SK-N-SH treated with all-trans-retinoic acid at 6 μM for 48 hours (cell line): ENCODE results near the gene CNTRL.

Experiments used
- ATAC-seq: fragments of 200-7000 bp; cut with Tn5 transposase; 3 replicates; pipeline ENCODE4 v1.9.1; 2020; ENCODE audit warnings: mild to moderate bottlenecking, moderate library complexity
- ARNTL ChIP-seq: fragments of 450-650 bp; formaldehyde crosslinking; IDR thresholded peaks from 2 replicates; pipeline ENCODE4 v1.5.0; 2020; ENCODE audit warnings: low read depth, mild to moderate bottlenecking, moderate library complexity, borderline replicate concordance
- BACH2 ChIP-seq: fragments of 250-450 bp; sonication (Bioruptor Pico); IDR thresholded peaks from 2 replicates; pipeline ENCODE4 v1.9.0; 2021; ENCODE audit warnings: mild to moderate bottlenecking, borderline replicate concordance
- CSDC2 ChIP-seq: fragments of 250-450 bp; sonication (Bioruptor Pico); IDR thresholded peaks from 2 replicates; pipeline ENCODE4 v1.5.0; 2020; ENCODE audit warnings: mild to moderate bottlenecking, moderate library complexity
- ESRRG ChIP-seq: fragments of 250-450 bp; sonication (Bioruptor Pico); IDR thresholded peaks from 2 replicates; pipeline ENCODE4 v1.6.1; 2021; ENCODE audit warnings: mild to moderate bottlenecking
- GLIS3 ChIP-seq: fragments of 250-450 bp; sonication (Bioruptor Pico); IDR thresholded peaks from 2 replicates; pipeline ENCODE4 v1.5.0; 2020; ENCODE audit warnings: mild to moderate bottlenecking, moderate library complexity
- OSR1 ChIP-seq: fragments of 250-450 bp; sonication (Bioruptor Pico); IDR thresholded peaks from 2 replicates; pipeline ENCODE4 v1.8.0; 2022; ENCODE audit warnings: moderate library complexity, mild to moderate bottlenecking, inconsistent platforms
- PPARA ChIP-seq: fragments of 250-450 bp; sonication (Bioruptor Pico); IDR thresholded peaks from 2 replicates; pipeline ENCODE4 v1.5.0; 2020; ENCODE audit warnings: mild to moderate bottlenecking, borderline replicate concordance
- RARB ChIP-seq: fragments of 250-450 bp; sonication (Bioruptor Pico); IDR thresholded peaks from 2 replicates; pipeline ENCODE4 v1.8.0; 2021; ENCODE audit warnings: mild to moderate bottlenecking, moderate library complexity
- SNAI2 ChIP-seq: fragments of 250-450 bp; sonication (Bioruptor Pico); IDR thresholded peaks from 2 replicates; pipeline ENCODE4 v1.5.0; 2020; ENCODE audit warnings: mild to moderate bottlenecking, moderate library complexity
- TCF4 ChIP-seq: fragments of 250-450 bp; sonication (Bioruptor Pico); IDR thresholded peaks from 2 replicates; pipeline ENCODE4 v1.8.0; 2021; ENCODE audit warnings: mild to moderate bottlenecking, moderate library complexity, borderline replicate concordance
- TOX ChIP-seq: fragments of 250-450 bp; sonication (Bioruptor Pico); IDR thresholded peaks from 2 replicates; pipeline ENCODE4 v1.8.0; 2021; ENCODE audit warnings: mild to moderate bottlenecking, moderate library complexity, borderline replicate concordance
- ZC3H10 ChIP-seq: fragments of 250-450 bp; sonication (Bioruptor Pico); IDR thresholded peaks from 2 replicates; pipeline ENCODE4 v1.5.1; 2021; ENCODE audit warnings: mild to moderate bottlenecking, moderate library complexity
- ZFP3 ChIP-seq: fragments of 250-450 bp; sonication (Bioruptor Pico); IDR thresholded peaks from 2 replicates; pipeline ENCODE4 v1.5.0; 2020; ENCODE audit warnings: mild to moderate bottlenecking, moderate library complexity
- ZFP30 ChIP-seq: fragments of 450-650 bp; formaldehyde crosslinking; IDR thresholded peaks from 2 replicates; pipeline ENCODE4 v1.5.0; 2022; ENCODE audit warnings: mild to moderate bottlenecking, moderate library complexity
- ZNF565 ChIP-seq: fragments of 450-650 bp; formaldehyde crosslinking; conservative IDR thresholded peaks from 2 replicates; pipeline ENCODE4 v1.5.0; 2020; ENCODE audit warnings: low read depth, mild to moderate bottlenecking, moderate library complexity
- ZNF70 ChIP-seq: fragments of 450-650 bp; formaldehyde crosslinking; IDR thresholded peaks from 2 replicates; pipeline ENCODE4 v1.5.0; 2020; ENCODE audit warnings: mild to moderate bottlenecking, moderate library complexity
- ZNF8 ChIP-seq: fragments of 450-650 bp; formaldehyde crosslinking; IDR thresholded peaks from 2 replicates; pipeline ENCODE4 v1.5.0; 2020; ENCODE audit warnings: mild to moderate bottlenecking, moderate library complexity
- TF ChIP-seq, protein P1 (sequence below): fragments of 250-450 bp; sonication (Bioruptor Pico); IDR thresholded peaks from 2 replicates; pipeline ENCODE4 v1.5.1; 2020; ENCODE audit warnings: low read depth, mild to moderate bottlenecking, moderate library complexity
- TF ChIP-seq, protein P2 (sequence below): fragments of 250-450 bp; sonication (Bioruptor Pico); IDR thresholded peaks from 2 replicates; pipeline ENCODE4 v1.5.1; 2021; ENCODE audit warnings: mild to moderate bottlenecking, moderate library complexity
- TF ChIP-seq, protein P3 (sequence below): fragments of 250-450 bp; sonication (Bioruptor Pico); IDR thresholded peaks from 2 replicates; pipeline ENCODE4 v1.8.0; 2021; ENCODE audit warnings: low read depth, mild to moderate bottlenecking, moderate library complexity, borderline replicate concordance
- TF ChIP-seq, protein P4 (sequence below): fragments of 250-450 bp; sonication (Bioruptor Pico); IDR thresholded peaks from 2 replicates; pipeline ENCODE4 v1.5.0; 2020; ENCODE audit warnings: mild to moderate bottlenecking, moderate library complexity

The CNTRL gene

DNA sequence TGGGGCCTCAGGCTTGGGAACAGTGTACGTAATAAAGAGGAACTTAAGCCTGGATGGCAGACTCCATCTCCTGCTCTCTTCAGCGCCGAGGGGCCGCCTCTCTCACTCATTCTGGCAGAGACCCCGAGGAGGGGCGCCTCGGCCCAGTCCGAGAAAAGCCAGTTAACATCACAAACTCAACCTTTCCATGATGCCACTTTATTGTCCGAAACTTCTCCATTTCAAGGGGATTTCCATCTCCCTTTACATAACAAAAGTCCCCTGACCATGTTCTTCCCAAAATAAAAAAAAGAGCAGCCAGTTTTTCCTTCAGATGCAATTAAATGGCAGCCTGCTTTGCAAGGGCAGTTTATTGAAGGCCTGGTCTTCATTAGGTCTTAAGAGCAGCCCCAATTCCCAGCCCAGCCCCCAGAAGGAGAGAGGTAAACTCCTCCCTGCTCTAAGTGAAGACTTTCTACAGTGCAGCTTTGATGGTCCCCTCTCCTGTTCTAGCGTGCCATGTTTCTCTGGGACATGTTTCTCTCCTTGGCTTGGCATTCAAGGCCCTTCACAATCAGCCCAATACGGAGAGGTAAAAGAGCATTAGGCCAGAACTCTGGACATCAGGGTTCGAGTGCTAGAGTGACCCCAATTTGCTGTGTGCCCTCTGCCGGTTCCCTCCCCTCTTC lies 146.4 kb downstream of the CNTRL start:
- no peak for TF ChIP-seq CSDC2 (CRISPR knock-in tag)
- no peak for TF ChIP-seq ZNF565 (CRISPR knock-in tag)
- TF ChIP-seq ZNF8, result no peak
- TF ChIP-seq BACH2, result no peak
- TF ChIP-seq TOX (CRISPR knock-in tag), result no peak
- TF ChIP-seq, protein P1, sequence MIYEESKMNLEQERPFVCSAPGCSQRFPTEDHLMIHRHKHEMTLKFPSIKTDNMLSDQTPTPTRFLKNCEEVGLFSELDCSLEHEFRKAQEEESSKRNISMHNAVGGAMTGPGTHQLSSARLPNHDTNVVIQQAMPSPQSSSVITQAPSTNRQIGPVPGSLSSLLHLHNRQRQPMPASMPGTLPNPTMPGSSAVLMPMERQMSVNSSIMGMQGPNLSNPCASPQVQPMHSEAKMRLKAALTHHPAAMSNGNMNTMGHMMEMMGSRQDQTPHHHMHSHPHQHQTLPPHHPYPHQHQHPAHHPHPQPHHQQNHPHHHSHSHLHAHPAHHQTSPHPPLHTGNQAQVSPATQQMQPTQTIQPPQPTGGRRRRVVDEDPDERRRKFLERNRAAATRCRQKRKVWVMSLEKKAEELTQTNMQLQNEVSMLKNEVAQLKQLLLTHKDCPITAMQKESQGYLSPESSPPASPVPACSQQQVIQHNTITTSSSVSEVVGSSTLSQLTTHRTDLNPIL (CRISPR knock-in tag), result no peak
- TF ChIP-seq SNAI2, result no peak
- TF ChIP-seq ZFP3 (CRISPR knock-in tag), result no peak
- TF ChIP-seq ZNF70 (CRISPR knock-in tag), result no peak
- TF ChIP-seq, protein P2, sequence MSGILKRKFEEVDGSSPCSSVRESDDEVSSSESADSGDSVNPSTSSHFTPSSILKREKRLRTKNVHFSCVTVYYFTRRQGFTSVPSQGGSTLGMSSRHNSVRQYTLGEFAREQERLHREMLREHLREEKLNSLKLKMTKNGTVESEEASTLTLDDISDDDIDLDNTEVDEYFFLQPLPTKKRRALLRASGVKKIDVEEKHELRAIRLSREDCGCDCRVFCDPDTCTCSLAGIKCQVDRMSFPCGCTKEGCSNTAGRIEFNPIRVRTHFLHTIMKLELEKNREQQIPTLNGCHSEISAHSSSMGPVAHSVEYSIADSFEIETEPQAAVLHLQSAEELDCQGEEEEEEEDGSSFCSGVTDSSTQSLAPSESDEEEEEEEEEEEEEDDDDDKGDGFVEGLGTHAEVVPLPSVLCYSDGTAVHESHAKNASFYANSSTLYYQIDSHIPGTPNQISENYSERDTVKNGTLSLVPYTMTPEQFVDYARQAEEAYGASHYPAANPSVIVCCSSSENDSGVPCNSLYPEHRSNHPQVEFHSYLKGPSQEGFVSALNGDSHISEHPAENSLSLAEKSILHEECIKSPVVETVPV (CRISPR knock-in tag), result no peak
- no peak for TF ChIP-seq TCF4 (CRISPR knock-in tag)
- no peak for TF ChIP-seq ZFP30 (CRISPR knock-in tag)
- TF ChIP-seq ARNTL, result no peak
- no peak for TF ChIP-seq GLIS3 (CRISPR knock-in tag)
- ATAC-seq, result no peak

DNA sequence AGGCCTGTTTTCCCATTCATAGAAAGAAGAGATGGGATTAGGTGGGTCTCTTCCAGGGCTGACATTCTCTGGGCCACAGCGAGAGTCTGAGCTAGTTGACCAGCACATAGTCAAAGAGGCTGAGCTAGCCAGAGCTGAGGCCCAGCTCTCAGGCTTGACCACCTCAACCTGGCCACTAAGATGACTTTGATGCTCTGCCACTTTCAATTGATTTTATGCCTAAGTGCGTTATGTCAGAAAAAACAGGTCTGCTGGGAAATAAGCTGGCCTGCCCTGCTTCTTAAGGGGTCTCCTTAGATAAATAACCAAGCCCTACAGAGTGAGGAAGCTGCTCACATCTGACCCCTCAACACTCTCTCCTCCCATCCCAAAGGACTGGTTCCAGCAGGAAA lies 146.9 kb downstream of the CNTRL start:
- no peak for ATAC-seq

DNA sequence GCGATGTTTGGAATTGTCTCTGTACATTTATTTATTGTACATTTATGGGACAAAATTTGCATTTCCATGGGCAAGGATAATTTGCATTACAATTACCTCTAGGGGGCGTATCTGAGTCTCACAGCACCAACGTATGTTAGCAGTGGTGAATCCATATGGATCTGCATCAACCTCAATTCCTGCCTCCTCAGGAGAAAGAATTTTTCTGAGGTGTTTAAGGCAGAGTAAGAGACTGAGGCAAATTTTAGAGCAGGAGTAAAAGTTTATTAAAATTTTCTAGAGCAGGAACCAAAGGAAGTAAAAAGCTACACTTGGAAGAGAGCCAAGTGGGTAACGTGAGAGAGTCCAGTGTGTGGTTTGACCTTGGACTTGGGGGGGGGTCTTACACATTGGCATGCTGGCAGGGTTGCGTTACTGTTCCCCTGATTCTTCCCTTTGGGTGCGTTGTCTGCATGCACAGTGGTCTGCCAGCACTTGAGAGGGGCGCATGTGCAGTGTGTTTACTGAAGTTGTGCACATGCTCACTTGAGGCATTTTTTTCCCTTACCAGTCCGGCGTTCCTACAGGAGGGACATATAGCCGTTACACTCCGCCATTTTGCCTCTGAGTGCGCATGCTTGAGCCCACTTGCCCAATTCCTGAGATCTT lies 147.9 kb downstream of the CNTRL start:
- TF ChIP-seq, protein P3, sequence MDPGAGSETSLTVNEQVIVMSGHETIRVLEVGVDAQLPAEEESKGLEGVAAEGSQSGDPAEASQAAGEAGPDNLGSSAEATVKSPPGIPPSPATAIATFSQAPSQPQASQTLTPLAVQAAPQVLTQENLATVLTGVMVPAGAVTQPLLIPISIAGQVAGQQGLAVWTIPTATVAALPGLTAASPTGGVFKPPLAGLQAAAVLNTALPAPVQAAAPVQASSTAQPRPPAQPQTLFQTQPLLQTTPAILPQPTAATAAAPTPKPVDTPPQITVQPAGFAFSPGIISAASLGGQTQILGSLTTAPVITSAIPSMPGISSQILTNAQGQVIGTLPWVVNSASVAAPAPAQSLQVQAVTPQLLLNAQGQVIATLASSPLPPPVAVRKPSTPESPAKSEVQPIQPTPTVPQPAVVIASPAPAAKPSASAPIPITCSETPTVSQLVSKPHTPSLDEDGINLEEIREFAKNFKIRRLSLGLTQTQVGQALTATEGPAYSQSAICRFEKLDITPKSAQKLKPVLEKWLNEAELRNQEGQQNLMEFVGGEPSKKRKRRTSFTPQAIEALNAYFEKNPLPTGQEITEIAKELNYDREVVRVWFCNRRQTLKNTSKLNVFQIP (CRISPR knock-in tag), result no peak
- no peak for TF ChIP-seq ZFP3 (CRISPR knock-in tag)
- no peak for TF ChIP-seq BACH2
- no peak for TF ChIP-seq RARB (CRISPR knock-in tag)
- no peak for TF ChIP-seq ZNF565 (CRISPR knock-in tag)
- TF ChIP-seq ZFP30 (CRISPR knock-in tag), result no peak
- no peak for TF ChIP-seq ZC3H10
- TF ChIP-seq PPARA (CRISPR knock-in tag), result no peak
- no peak for TF ChIP-seq ZNF8
- TF ChIP-seq, protein P2 (CRISPR knock-in tag), result no peak
- TF ChIP-seq, protein P4, sequence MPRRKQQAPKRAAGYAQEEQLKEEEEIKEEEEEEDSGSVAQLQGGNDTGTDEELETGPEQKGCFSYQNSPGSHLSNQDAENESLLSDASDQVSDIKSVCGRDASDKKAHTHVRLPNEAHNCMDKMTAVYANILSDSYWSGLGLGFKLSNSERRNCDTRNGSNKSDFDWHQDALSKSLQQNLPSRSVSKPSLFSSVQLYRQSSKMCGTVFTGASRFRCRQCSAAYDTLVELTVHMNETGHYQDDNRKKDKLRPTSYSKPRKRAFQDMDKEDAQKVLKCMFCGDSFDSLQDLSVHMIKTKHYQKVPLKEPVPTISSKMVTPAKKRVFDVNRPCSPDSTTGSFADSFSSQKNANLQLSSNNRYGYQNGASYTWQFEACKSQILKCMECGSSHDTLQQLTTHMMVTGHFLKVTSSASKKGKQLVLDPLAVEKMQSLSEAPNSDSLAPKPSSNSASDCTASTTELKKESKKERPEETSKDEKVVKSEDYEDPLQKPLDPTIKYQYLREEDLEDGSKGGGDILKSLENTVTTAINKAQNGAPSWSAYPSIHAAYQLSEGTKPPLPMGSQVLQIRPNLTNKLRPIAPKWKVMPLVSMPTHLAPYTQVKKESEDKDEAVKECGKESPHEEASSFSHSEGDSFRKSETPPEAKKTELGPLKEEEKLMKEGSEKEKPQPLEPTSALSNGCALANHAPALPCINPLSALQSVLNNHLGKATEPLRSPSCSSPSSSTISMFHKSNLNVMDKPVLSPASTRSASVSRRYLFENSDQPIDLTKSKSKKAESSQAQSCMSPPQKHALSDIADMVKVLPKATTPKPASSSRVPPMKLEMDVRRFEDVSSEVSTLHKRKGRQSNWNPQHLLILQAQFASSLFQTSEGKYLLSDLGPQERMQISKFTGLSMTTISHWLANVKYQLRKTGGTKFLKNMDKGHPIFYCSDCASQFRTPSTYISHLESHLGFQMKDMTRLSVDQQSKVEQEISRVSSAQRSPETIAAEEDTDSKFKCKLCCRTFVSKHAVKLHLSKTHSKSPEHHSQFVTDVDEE (CRISPR knock-in tag), result no peak
- TF ChIP-seq GLIS3 (CRISPR knock-in tag), result no peak
- TF ChIP-seq ARNTL, result no peak
- TF ChIP-seq OSR1 (CRISPR knock-in tag), result no peak
- no peak for TF ChIP-seq SNAI2
- no peak for TF ChIP-seq TCF4 (CRISPR knock-in tag)
- TF ChIP-seq ESRRG (CRISPR knock-in tag), result no peak
- no peak for TF ChIP-seq TOX (CRISPR knock-in tag)
- no peak for TF ChIP-seq CSDC2 (CRISPR knock-in tag)
- TF ChIP-seq, protein P1 (CRISPR knock-in tag), result no peak
- ATAC-seq, result peak; percentile 79

More for the DNA sequence above, 146.9 kb downstream of the CNTRL start:
- TF ChIP-seq SNAI2, result no peak
